GM06990 (cell line): ENCODE results near the gene CRACDL.

Experiments
- DNase-seq: peaks from one replicate; pipeline ENCODE4 v3.0.0-alpha.2; 2011; ENCODE audit not compliant: insufficient read length; ENCODE audit errors: extremely low read depth
- H3K27me3 ChIP-seq: replicated peaks from 2 replicates; pipeline ENCODE4 v1.6.0; 2011; ENCODE audit warnings: low read length; ENCODE audit not compliant: control insufficient read depth, insufficient read depth
- H3K36me3 ChIP-seq: 2 replicates; pipeline ENCODE4 v1.5.1; 2011; ENCODE audit warnings: low read length; ENCODE audit not compliant: control insufficient read depth, insufficient read depth
- H3K4me3 ChIP-seq: replicated peaks from 2 replicates; pipeline ENCODE4 v1.5.1; 2011; ENCODE audit warnings: low read depth, mild to moderate bottlenecking, control low read depth, low read length
- CTCF ChIP-seq: IDR thresholded peaks from 2 replicates; pipeline ENCODE4 v1.5.1; 2011; ENCODE audit warnings: low read length, control low read depth, mild to moderate bottlenecking, inconsistent platforms; ENCODE audit not compliant: insufficient read depth, poor library complexity, severe bottlenecking

Gene CRACDL

GRCh38 chr2:98911376-98912154 lies 24.5 kb downstream of the CRACDL start:
- DNase-seq, result no peak
- Histone ChIP-seq H3K36me3 (no peaks in the 10 kb centered on the region), H3K27me3 (no peaks in the 10 kb centered on the region; the same call in none of the 2 replicates), H3K4me3 (no peak overlapping the region)
- TF ChIP-seq CTCF, result no peak

- no peak overlapping the region for H3K4me3 ChIP-seq
- DNase-seq, result no peak
- no peaks in the 10 kb centered on the region; the same call in none of the 2 replicates for H3K27me3 ChIP-seq
- no peak for TF ChIP-seq CTCF
- no peaks in the 10 kb centered on the region for H3K36me3 ChIP-seq
These were observed 25.0 kb downstream of the CRACDL start for GRCh38 chr2:98911126-98911375.

- TF ChIP-seq CTCF, result no peak
- no peak for DNase-seq
These were observed 25.5 kb downstream of the CRACDL start for GRCh38 chr2:98910349-98911125.

GRCh38 chr2:98909317-98910211 lies 26.5 kb downstream of the CRACDL start:
- H3K4me3 ChIP-seq, result no peak overlapping the region
- no peaks in the 10 kb centered on the region; the same call in 1 of the 2 replicates for H3K27me3 ChIP-seq
- no peak for DNase-seq
- TF ChIP-seq CTCF, result no peak
- no peaks in the 10 kb centered on the region for H3K36me3 ChIP-seq

More at GRCh38 chr2:98910349-98911125, 25.5 kb downstream of the CRACDL start:
- no peaks in the 10 kb centered on the region; the same call in 1 of the 2 replicates for H3K27me3 ChIP-seq
- no peak overlapping the region for H3K4me3 ChIP-seq
- no peaks in the 10 kb centered on the region for H3K36me3 ChIP-seq

GRCh38 chr2:98908931-98909316 lies 27.1 kb downstream of the CRACDL start:
- DNase-seq, result no peak
- no peaks in the 10 kb centered on the region; the same call in 1 of the 2 replicates for H3K27me3 ChIP-seq
- H3K36me3 ChIP-seq, result no peaks in the 10 kb centered on the region
- H3K4me3 ChIP-seq, result no peak overlapping the region
- no peak for TF ChIP-seq CTCF
